GM21529 (cell line): Measurements from ENCODE around the gene KIRREL3.

Experiments
- ATAC-seq: cut with Tn5 transposase; IDR thresholded peaks from one replicate; pipeline ENCODE4 v1.9.1; 2021; ENCODE audit not compliant: unreplicated experiment

KIRREL3 gene

DNA sequence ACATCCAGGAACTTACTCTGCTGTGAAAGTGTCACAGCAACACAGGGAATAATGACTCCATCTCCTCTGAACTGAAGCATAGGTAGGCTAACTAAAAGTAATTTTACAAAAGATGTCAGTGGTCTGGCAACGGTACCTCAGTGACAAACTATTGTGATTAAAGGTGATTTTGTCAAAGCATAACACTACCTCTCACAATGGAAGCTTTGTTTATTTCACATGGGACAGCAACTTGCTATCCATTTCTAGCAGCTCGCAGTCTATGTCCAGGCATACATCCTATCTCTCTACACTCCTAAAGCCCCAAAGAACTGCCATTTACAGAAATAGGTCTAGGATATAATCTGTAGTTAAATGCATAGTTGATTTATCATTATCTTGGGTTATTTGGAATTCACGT, 163.0 kb downstream of the KIRREL3 start:
- ATAC-seq: no peak

DNA sequence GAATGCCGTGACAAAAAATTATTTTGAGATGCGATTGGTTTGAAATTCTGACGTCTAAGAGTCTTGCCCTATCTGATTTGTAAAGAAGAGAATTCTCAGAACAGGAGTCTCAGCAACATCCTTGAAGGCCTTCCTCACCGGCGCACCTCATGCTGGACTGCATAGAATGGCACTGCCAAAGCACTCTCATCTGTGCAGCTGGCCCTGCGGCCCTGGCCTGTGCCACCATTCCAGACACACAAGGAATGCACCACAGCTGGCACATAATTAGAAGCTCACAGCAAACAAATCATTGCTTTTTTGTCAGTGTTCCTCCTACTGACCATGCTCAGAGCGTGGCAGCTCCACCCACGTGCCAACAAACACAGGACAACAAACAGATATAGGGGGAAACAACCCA, 166.0 kb downstream of the KIRREL3 start:
- no peak for ATAC-seq

DNA sequence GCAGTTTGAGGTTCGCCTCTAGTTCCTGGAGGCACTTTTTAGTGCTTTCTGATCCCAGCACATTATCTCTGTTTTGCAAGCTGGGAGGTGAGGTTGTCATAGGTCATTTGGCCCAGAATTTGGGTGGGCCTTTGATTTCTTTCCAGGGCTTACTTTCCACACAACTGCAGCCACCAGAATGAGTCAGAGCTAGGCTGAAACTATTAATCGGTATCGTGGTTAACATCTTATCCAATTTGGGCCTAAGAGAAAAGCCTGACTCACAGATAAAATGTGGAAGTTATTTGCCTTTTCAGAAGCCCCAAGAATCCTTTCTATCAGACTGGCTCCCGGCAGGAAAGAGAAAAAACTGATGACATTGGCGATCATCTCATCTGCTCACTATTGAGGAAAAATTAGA, 166.4 kb downstream of the KIRREL3 start:
- ATAC-seq: no peak

DNA sequence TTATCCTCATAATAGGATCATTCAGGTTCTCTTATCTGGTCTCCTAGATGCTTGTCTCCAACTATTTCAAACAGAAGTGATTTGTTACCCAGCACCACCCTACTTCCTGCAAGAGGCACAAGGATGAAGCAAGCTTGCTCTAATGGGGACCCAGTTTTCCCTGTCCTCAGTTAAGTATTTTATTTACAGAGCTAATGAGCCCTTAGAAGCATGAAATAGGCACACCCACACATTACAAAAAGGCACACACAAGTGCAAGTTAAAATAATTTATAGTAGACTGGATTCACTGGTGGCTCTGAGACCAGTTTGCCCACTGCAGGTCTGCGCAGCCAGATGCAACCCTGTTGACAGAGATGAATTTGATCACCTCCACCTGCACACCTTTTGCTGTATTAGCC, 167.5 kb downstream of the KIRREL3 start:
- ATAC-seq: no peak

DNA sequence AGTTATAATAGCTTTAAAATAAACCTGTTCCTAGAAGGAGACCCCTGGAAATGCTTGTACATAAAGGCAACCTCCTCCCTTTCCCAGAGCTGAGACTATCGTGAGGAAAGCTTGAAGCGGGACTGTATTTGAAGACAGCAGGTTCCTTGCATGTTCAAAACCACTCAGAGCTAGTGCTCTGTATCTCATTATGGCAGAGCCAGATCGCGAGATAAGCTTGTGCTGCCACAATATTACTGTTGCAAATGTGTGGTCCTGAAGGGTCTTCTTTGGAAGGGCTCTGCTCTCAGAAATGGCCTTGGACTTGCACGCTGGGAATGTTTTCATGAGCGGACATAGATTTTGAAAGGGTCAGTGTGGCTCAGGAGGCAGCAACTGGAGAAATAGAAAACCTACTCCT, 168.2 kb downstream of the KIRREL3 start:
- no peak for ATAC-seq

DNA sequence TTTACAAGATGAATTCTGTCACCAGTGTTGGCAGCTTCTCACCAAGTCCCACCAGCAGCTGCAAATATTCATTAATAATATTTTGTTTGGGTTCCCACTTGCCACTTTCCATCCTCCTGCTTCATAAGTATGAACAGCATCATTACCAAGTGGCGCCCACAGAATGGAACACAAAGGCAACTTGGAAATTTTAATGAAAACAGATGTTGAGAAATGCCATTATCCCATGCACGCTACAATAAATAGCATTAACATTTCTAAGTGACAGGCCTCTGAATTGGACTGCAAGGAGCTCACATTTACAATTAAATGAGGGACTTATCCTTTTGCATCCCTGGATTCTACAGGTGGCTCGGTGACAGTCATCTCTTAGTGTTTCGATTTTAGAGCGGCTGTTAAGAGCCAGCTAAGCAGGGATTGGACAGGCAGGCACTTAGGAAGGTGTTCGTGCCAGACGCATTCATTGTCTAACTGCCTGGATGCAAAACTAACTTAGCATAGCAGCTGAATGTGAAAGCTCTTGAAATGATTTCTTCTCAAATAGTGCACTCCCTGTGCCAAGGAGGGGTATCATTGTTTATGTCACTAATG, 170.3 kb downstream of the KIRREL3 start:
- ATAC-seq: no peak

DNA sequence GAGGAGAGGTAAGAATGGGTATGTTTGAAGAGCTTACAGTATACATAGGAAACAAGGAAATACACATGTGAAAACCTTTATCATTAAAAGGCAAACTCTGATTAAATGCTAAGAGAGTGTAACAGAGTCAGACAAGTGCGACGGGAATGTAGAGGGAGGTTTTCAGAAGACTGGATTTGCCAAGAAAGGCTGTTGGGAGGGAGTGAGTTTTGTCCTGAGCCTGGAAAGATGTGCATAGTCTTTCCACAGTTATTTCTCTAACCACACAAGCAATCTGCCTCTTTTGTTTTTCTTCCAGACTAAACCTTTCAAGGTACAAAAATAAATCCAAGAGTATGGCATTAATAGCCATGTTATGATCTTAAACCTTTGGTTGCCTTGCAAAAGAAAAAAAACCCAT, 170.9 kb downstream of the KIRREL3 start:
- ATAC-seq: no peak

DNA sequence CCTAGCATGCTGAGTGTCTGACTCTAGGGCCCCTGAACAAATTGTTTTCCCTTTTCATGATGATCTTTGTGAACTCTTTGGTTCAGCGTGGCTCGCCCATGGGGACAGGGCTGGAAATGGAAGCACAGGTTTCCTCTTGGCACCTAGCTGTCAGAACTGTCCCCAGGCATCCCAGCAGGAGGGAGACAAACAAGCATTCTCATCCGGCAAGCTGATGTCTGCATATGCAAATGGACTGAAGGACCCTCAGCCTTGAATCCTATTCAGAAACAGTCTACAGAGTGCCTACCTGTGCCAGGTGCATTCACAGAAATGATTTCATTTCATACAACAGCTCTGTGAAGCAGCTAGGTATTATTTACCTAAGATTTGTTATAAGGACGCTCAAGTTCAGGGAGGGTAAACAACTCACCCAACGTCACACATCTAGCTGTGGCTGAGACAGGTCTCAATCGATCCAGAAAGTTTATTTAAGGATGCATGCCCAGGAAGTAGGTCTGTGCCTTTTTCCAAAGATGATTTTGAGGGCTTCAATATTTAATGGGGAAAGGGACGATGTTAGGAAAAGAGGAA, 176.4 kb downstream of the KIRREL3 start:
- ATAC-seq: no peak

DNA sequence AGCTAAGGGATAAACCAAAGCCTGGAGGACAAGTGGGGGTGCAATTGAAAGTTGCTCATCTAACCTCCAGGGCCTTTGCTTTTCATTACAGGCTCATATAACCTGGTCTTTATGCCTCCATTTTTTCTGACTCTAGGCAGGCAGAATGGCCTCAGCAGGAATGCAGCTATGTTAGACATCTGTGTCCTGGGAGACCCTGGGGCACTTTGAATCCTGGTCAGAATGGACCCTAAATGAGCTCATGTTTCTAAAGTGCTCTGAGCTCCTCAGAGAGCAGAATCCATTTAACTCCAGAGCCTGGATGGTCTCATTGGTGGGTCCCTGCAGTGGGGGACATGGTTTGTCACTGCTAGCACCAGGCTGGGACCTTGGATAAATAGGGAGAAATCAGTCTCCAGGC, 177.3 kb downstream of the KIRREL3 start:
- no peak for ATAC-seq

DNA sequence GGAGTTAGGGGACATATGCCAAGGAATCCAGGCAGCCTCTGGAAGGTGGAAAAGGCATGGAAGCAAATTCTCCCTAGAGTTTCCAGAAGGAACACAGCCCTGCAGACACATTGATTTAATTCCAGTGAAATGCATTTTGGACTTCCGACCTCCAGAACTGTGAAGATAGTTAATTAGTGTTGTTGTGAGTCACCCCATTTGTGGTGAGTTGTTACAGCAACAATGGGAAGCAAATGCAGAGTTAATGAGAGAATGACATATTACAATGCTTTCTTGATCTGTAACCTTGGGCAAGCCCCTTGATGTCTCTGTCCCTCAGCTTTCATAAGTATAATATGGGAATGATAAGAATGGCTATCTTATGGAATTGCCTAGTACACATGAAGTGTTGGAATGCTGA, 178.7 kb downstream of the KIRREL3 start:
- ATAC-seq: no peak

DNA sequence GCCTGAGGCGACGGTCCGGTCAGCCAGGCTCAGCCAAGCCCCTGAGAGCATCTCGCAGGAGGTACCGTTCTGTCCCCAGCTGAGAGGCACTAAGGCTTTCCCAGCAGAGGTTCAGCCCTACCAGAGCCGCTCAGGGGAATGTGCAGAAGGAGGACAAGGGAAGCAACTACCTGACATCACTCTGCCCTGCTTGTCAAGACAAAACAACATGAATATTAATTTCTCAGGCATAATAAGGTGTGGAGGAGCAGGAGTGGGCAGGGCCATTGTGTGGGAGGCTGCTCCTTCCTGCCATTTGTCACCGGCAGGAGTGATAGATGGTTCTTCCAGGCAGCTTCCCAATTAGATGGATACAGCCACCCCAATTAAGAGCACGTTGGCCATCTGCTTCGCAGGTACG, 181.4 kb downstream of the KIRREL3 start:
- no peak for ATAC-seq

DNA sequence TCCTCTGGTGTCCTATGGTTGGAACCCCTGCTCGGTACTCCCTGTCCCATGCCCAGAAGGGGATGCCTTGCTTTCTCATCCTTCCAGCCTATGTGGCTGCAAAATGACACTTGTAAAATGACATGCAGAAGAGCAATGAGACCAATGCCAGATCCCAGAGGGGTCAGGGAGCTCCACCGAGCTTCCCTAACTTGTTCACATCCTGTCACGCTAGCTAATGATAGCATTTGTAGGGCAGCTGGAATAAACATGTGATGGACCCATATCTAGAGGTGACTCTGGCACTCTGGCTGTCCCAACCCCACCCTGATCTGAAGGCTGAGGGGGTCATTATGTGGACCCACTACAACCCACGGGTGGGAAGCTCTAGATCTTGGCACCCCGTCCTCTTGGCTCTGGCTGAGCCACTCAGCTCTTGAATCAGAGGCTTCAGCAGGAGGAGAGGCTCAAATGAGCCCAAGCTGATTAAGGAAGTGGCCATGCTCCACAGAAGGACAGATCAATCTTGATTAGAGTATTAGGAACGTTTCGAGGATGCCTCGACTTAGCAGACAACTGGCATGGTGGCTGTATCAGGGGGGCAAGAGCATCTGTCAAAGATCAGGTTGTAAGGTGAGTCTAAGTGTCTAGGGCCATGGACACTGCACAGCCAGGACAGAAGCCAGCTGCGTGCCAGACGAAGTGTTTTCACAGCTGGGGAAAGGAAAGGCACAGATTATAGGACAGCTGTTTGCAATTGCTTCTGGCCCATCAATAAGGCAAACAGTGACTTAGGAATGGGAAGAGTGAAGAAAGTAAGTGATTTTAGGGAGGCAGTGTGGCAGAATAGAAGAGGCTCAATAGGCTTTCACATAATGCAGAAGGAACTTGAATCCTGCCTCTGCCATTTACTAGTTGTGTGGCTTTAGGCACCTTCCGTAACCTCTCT, 182.8 kb downstream of the KIRREL3 start:
- ATAC-seq: no peak

DNA sequence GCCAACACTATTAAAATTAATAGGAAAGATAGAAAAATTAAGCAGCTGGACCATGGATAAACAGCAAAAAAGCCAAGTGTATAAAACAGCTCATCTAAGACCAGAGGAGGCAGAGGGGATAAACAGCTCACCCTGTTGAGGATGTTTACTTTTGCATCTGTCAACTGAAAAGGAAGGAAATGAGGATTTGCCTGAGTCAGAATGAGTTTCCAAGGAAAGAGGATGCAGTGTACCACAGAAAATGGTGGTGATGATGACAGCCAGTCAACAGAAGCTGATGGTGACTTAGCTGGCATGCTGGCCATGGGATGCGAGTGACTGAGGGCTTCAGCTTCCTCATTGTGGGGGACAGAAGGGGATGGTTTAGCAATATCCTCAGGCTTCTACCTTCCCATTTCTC, 183.5 kb downstream of the KIRREL3 start:
- ATAC-seq: no peak

DNA sequence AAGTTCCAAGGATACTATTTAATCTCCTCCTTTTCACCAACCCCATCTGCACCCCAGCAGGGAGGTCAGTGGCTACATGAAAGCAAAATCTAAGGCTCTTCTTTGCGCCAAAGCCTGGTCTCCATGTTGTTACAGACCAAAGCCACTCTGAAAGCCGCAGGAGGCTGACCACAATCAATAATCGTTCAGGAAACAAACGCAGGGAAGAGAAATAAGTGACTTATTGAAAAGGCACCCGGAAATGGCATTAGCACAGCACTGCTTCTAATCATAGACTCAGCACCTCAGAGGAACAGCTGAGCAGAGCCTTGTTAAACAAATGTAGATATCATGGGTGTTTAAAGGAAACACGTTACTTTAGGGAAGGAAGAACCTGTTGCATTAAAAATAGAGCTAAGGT, 183.9 kb downstream of the KIRREL3 start:
- ATAC-seq: no peak

DNA sequence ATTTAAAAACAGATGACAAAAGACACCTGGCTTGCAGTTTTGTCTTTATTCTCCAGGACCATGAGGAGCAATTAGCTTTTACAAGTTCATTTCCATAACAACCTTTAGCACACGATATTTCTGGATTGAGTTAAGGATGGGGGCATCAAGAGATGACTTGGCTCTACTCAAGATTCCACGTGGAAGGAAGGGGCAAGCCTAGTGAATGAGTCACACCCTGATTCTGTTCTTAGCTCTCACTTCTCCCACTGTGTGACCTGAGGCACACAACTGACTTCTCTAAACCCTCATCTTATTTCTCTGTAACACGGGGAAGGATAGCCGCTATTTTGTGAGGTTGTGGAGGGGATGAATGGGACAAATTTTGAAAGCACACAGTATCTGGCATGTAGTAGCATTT, 185.5 kb downstream of the KIRREL3 start:
- ATAC-seq: no peak

DNA sequence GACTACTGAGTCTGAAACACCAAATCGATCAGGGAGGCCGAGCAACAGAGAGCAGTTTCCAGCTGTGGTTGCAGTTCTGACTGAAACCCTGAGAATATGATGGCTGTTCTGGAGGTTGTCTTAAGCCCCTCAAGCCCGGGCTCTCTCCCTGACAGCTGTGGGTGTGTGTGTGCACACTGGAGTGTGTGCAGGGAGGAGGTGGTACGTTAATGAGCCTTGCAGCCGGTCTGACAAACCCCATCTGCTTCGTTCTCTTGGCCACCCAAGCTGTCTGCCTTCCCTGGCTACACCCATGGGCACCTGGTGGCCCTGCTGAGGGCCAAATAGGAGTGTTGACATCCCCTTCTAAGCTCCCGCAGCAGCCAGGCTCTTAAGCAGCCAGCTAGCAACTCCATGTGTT, 189.8 kb downstream of the KIRREL3 start:
- no peak for ATAC-seq

DNA sequence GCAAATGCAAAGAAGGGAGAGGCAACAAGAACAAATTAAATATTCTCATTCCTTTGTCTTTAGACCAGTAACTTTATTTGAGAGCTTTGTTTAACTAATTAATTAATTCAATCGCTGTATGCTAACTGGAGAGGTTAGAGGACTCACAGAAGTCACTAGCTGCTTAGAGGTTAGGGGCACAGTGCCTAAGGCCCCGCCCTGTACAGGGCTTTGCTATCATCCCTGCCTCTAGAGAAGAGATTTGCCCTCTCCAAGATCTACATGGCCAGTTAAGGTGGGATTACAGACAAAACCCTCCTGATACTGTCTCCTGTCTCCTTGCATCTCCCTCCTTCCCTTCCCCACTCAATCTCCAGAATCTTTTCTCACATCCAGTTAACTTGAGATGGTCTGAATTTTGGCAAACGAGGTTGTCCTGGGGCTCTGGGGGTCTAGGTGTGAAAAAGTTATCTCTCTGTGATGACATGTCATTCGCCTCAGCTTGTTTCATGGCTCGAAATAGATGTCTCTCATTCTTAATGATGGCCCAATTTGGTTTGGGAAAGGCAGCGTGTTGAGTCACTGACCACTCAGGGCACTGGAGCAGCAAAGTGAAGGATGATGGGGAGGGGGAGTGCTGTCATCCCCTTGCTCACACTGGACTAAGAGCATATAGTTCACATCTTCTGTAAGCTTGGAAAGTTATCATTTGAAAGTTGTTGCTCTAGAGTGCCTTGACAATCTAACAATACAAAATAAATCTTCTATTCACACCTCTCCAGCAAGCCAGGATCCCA, 190.9 kb downstream of the KIRREL3 start:
- no peak for ATAC-seq

DNA sequence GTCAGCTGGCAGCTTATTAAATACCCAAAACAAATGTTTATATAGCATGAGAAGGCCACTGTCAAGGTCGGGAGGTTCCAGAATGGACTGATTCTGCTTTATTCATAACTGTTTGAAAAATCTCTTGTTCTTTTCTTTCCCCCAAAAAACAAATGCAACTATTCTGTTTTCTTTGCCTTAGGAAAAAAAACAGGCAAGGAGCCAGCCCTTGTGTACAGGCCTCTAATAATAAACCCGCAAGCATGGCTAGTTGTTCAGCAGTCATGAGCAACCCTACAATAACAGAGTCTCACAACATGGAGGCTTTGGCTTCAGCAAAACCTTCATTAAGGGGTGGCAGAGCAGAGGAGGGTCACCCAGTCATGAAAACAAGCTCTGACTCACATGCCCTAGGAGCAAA, 191.7 kb downstream of the KIRREL3 start:
- no peak for ATAC-seq

DNA sequence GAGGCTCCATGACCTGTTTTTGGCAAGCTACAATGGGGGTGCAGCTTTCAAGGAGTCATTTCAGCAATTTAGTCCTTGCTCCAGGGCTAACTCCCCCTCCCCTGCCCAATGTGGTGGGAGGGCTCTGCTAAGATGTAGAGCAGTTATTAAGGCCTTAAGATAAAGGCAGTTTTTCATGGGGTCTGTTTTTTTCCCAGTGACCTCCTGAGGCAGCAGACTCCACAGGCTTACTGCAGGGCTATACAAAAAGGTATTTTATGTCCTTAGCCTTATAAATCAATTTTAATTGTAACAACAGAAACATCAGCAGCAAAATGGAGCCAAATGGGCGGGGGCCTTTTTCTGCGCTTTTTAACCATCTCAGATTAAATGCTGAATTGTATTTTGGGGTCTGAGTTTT, 192.3 kb downstream of the KIRREL3 start:
- ATAC-seq: no peak

DNA sequence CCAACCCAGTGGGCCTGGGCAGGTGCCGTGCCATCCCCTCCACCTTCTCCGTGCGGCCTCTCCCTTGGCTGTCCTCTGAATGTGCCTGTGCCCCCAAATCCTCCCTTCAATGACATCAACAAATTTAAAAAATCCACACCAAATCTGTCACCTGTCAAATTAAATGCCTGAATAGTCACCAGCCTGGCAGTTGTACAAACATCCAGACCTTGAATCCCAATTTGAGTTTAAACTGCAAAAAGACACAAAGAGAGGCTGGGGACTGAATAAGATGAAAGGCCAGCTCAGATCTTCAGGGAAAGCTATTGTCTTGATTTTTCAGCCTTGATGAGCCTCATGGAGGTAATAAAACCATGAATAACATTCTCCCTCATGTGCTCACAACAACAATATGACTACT, 194.7 kb downstream of the KIRREL3 start:
- no peak for ATAC-seq

DNA sequence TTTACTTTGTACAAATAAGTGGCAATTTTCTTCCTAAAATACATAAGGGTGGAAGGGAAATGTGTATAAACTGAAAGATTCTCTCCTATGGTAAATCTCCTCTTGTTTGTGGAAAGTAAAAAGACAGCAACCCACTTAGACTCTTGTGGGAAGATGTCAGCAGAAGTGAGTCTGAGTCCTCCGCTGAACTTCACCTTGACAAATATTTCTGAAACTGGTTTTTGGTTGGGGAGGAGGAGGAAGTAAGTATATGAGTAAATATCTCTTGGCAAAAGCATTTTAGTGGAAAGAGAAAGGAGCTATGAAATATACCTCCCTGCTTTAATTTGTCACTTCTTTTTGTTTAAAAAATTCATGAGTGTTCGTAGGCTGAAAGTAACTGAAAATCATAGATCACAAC, 196.2 kb downstream of the KIRREL3 start:
- ATAC-seq: no peak

DNA sequence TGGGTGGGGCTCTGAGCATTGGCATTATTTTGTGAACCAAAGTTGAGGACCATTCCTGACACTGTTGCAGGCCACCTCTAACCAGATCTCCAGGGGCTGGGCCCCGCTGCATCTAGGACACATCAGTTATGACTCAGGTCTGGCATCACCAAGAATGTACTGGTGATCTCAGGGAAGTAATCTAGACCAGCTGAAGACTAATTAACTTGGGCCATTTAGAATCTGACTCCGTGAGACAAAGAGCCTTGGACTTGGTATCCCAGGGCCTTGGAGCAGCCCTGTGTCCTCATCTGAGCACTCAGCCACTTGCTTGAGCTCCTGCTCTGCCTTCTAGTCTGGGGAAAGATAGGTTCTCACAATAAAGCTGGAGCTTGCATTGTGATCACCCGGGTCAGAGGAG, 200.6 kb downstream of the KIRREL3 start:
- no peak for ATAC-seq
